HepG2 (cell line): ENCODE measurements around the gene C2orf92. TPM values are rescaled to one million over a fixed set of nuclear protein-coding genes. Genes with fewer than 3 reads are reported as not detected.
A peak's percentile ranks its signal among the peaks of the same experiment; 100 is the strongest.

Source experiments
- CSRNP2 ChIP-seq: sonication (generic); formaldehyde crosslinking; conservative IDR thresholded peaks from 2 replicates; pipeline ENCODE4 v1.8.0; 2022; ENCODE audit warnings: low read depth, missing genetic modification reagents
- MAF1 ChIP-seq: sonication (generic); formaldehyde crosslinking; IDR thresholded peaks from 2 replicates; pipeline ENCODE4 v1.5.0; 2020; ENCODE audit warnings: missing genetic modification reagents, borderline replicate concordance
- NFE2 ChIP-seq: sonication (generic); formaldehyde crosslinking; IDR thresholded peaks from 2 replicates; pipeline ENCODE4 v1.4.0; 2020; ENCODE audit warnings: missing genetic modification reagents
- PAXIP1 ChIP-seq: sonication (generic); formaldehyde crosslinking; conservative IDR thresholded peaks from 2 replicates; pipeline ENCODE4 v1.4.0; 2020; ENCODE audit warnings: mild to moderate bottlenecking, missing genetic modification reagents, moderate library complexity
- POLR2AphosphoS5 ChIP-seq: IDR thresholded peaks from 2 replicates; pipeline ENCODE4 v1.6.1; 2012; ENCODE audit warnings: low read depth, low read length
- SKI ChIP-seq: fragments of 450-650 bp; IDR thresholded peaks from one replicate; pipeline ENCODE4 v1.6.1; 2018; ENCODE audit warnings: mild to moderate bottlenecking; ENCODE audit not compliant: partially characterized antibody
- SUZ12 ChIP-seq: fragments of 150-350 bp; IDR thresholded peaks from 2 replicates; pipeline ENCODE4 v1.6.1; 2014; ENCODE audit warnings: low read depth, low read length
- TBX2 ChIP-seq: sonication (generic); formaldehyde crosslinking; IDR thresholded peaks from 2 replicates; pipeline ENCODE4 v1.5.0; 2020; ENCODE audit warnings: missing genetic modification reagents, mild to moderate bottlenecking, borderline replicate concordance
- ZBTB37 ChIP-seq: sonication (generic); formaldehyde crosslinking; IDR thresholded peaks from 2 replicates; pipeline ENCODE4 v1.4.0; 2020; ENCODE audit warnings: mild to moderate bottlenecking, missing genetic modification reagents
- ZNF275 ChIP-seq: sonication (generic); formaldehyde crosslinking; IDR thresholded peaks from 2 replicates; pipeline ENCODE4 v1.8.0; 2022; ENCODE audit warnings: missing genetic modification reagents, mild to moderate bottlenecking, inconsistent platforms, borderline replicate concordance
- ZNF407 ChIP-seq: sonication (generic); formaldehyde crosslinking; IDR thresholded peaks from one replicate; pipeline ENCODE4 v1.5.1; 2020; ENCODE audit warnings: mild to moderate bottlenecking, missing genetic modification reagents; ENCODE audit errors: not compliant biosample characterization
- ZNF776 ChIP-seq: sonication (generic); formaldehyde crosslinking; IDR thresholded peaks from 2 replicates; pipeline ENCODE4 v1.4.0; 2020; ENCODE audit warnings: mild to moderate bottlenecking, missing genetic modification reagents
- polyA plus RNA-seq, 8 experiments: library from polyadenylated mRNA; depleted of rRNA in 3 of 8; stranded (reverse) in 7 of 8; unstranded in 1 of 8; fragments of >200 nt; fragmentation: Illumina TruSeq in 4 of 8; extraction: Trizol in 4 of 8; gene quantifications; 2 replicates each; pipeline versions ENCODE4 v1.2.1 to v1.2.3, GENCODE V29; 2011 to 2016; ENCODE audit warnings: low read depth in 4 of 8, missing spikeins in 1 of 8, mixed read lengths in 1 of 8; ENCODE audit not compliant: insufficient read depth in 1 of 8
- total RNA-seq, 5 experiments: library from RNA; depleted of rRNA; stranded (reverse); fragments of >200 nt; fragmentation: Illumina TruSeq; extraction: Trizol; gene quantifications; 2 replicates each; pipeline ENCODE4 v1.2.3, GENCODE V29; 2016; ENCODE audit warnings: low read depth in 1 of 5

The C2orf92 gene
- total and polyA plus RNA-seq, 2 of the 13 experiments (the other 11 are each of a cell fraction or from before 2014, with no cell fraction given), result 4.9 to 5.0 TPM

GRCh38 chr2:97663962-97664635 is 5.4 kb upstream of the C2orf92 start, which contains the start of gene ACTR1B (continued):
- peak; percentile 78; the same call in 1 of the 2 replicates for TF ChIP-seq ZNF275 (CRISPR knock-in tag)
- peak; percentile 70 for TF ChIP-seq SKI
- TF ChIP-seq ZNF776 (CRISPR knock-in tag), result no peak; the same call in 1 of the 2 replicates
- peak; percentile 76 for TF ChIP-seq POLR2AphosphoS5
- no peak for TF ChIP-seq ZNF407
- TF ChIP-seq TBX2 (CRISPR knock-in tag), result peak; percentile 71
- TF ChIP-seq MAF1 (CRISPR knock-in tag), result 0 out of 2 replicates have a peak, but pooled peaks have one; percentile 29
- TF ChIP-seq NFE2 (CRISPR knock-in tag), result no peak
- peak; percentile 14 for TF ChIP-seq PAXIP1 (CRISPR knock-in tag)
- no peak for TF ChIP-seq ZBTB37 (CRISPR knock-in tag)
- TF ChIP-seq CSRNP2, result no peak
- no peak for TF ChIP-seq SUZ12
